Panc1 (cell line): ENCODE data around the gene RMND5B. TPM values are rescaled to one million over a fixed set of nuclear protein-coding genes. Genes with fewer than 3 reads are reported as not detected.

Source experiments
- ATAC-seq: fragments of 200-7000 bp; cut with Tn5 transposase; 2 replicates; pipeline ENCODE4 v1.9.1; 2020; ENCODE audit warnings: mild to moderate bottlenecking, moderate library complexity
- BruUV-seq: library from RNA; stranded (reverse); fragments of 400-500 nt; replicated peaks from 2 replicates; lab custom pipeline; 2021; lab: Mats Ljungman, UMichigan
- CTCF ChIA-PET: fragments of 300-600 bp; sonication (Branson Sonifier 250); formaldehyde crosslinking; loops from one replicate; lab custom pipeline; 2022; ENCODE audit warnings: antibody characterized with exemption; lab: Charles Lee
- POLR2A ChIA-PET: fragments of 300-600 bp; sonication (Branson Sonifier 250); formaldehyde crosslinking; loops from one replicate; lab custom pipeline; 2022; ENCODE audit warnings: antibody characterized with exemption; lab: Charles Lee
- DNase-seq: peaks from one replicate; pipeline ENCODE4 v3.0.0-alpha.2; 2010; ENCODE audit warnings: low read depth, low spot score
- H3K27ac ChIP-seq: 2 replicates; pipeline ENCODE4 v1.5.1; 2011; ENCODE audit warnings: mild to moderate bottlenecking, low read length, inconsistent platforms
- H3K27me3 ChIP-seq: fragments of 200-500 bp; sonication (Bioruptor generic); 2 replicates; pipeline ENCODE4 v1.6.0; 2014; ENCODE audit warnings: low read length, inconsistent platforms; ENCODE audit not compliant: control insufficient read depth, insufficient read depth
- H3K36me3 ChIP-seq: fragments of 200-500 bp; sonication (Bioruptor generic); 2 replicates; pipeline ENCODE4 v1.5.1; 2014; ENCODE audit warnings: inconsistent platforms, mild to moderate bottlenecking, low read length, moderate library complexity; ENCODE audit not compliant: control insufficient read depth, insufficient read depth
- H3K4me1 ChIP-seq: 2 replicates; pipeline ENCODE4 v1.5.1; 2011; ENCODE audit warnings: inconsistent platforms, mild to moderate bottlenecking, low read length, moderate library complexity; ENCODE audit not compliant: control insufficient read depth, insufficient read depth
- H3K4me3 ChIP-seq, 2 experiments: 2 replicates each; pipeline ENCODE4 v1.5.1; 2011 to 2012; ENCODE audit warnings: low read depth in 2 of 2, low read length in 2 of 2, mild to moderate bottlenecking in 2 of 2, inconsistent platforms in 1 of 2, moderate library complexity in 1 of 2
- H3K9me3 ChIP-seq: fragments of 200-500 bp; sonication (Bioruptor generic); 2 replicates; pipeline ENCODE4 v1.5.1; 2014; ENCODE audit warnings: low read depth, mild to moderate bottlenecking, inconsistent platforms, low read length, moderate library complexity; ENCODE audit not compliant: control insufficient read depth, insufficient read depth
- CTCF ChIP-seq: fragments of 450-650 bp; IDR thresholded peaks from 2 replicates; pipeline ENCODE4 v1.5.1; 2017; ENCODE audit warnings: mild to moderate bottlenecking
- POLR2AphosphoS5 ChIP-seq: IDR thresholded peaks from 2 replicates; pipeline ENCODE4 v1.6.1; 2012; ENCODE audit warnings: mild to moderate bottlenecking, low read depth, low read length, moderate library complexity
- REST ChIP-seq, 2 experiments: IDR thresholded peaks; 2 replicates each; pipeline ENCODE4 v1.6.1; 2011 to 2012; ENCODE audit warnings: low read depth in 2 of 2, control low read depth in 1 of 2, low read length in 1 of 2, mild to moderate bottlenecking in 1 of 2, moderate library complexity in 1 of 2; ENCODE audit not compliant: insufficient read depth in 1 of 2
- SIN3A ChIP-seq: IDR thresholded peaks from 2 replicates; pipeline ENCODE4 v1.6.1; 2012; ENCODE audit warnings: low read depth, mild to moderate bottlenecking, low read length, moderate library complexity, borderline replicate concordance; ENCODE audit not compliant: insufficient read depth
- TCF7L2 ChIP-seq: IDR thresholded peaks from 2 replicates; pipeline ENCODE4 v1.6.1; 2011; ENCODE audit warnings: mild to moderate bottlenecking, low read depth, low read length, inconsistent platforms
- in situ Hi-C: cut with HindIII; loops from 2 replicates; pipeline ENCODE4 v1.10.0; 2016; ENCODE audit warnings: low sequenced_read_pairs, low pct_unique_long_range_greater_than_20kb
- intact Hi-C: fragments of 100-400 bp; cut with micrococcal nuclease; formaldehyde crosslinking; loops from one replicate; pipeline ENCODE4 v1.10.0; 2022; ENCODE audit not compliant: unreplicated experiment
- total RNA-seq: library from RNA; stranded (reverse); gene quantifications from one replicate; pipeline ENCODE4 v1.2.1, GENCODE V29; 2021; ENCODE audit not compliant: unreplicated experiment

Gene RMND5B
- total RNA-seq, 1 experiment from 2014 or later, result 40.8 TPM

- no peak overlapping the region for H3K4me3 ChIP-seq
- POLR2A ChIA-PET, result no interaction called here
- no peak for TF ChIP-seq TCF7L2
- TF ChIP-seq CTCF, result no peak
- no peak for TF ChIP-seq REST (IDR thresholded peaks at IDR 0.05; ENCODE audit: insufficient read depth in 1 of 2, low read depth in 2 of 2, low read length in 1 of 2)
- no peak for TF ChIP-seq POLR2AphosphoS5
- TF ChIP-seq SIN3A, result no peak
- ATAC-seq (no peak), DNase-seq (no peak)
- no peak overlapping the region for H3K27ac ChIP-seq
- CTCF ChIA-PET, result interaction anchor here (0.5 to 0.9 kb wide), 2 partner anchors 19 to 69 kb away, joined by 3 read pairs; no protein-coding TSS in a partner anchor
- H3K9me3 ChIP-seq, result no peaks in the 10 kb centered on the region
- no peaks in the 10 kb centered on the region for H3K4me1 ChIP-seq
- H3K27me3 ChIP-seq, result no peaks in the 10 kb centered on the region
- no TSS peak for BruUV-seq
- intact Hi-C loops, result no loop called here
- no peaks in the 10 kb centered on the region for H3K36me3 ChIP-seq
- in situ Hi-C loops, result no loop called here
These were observed 13.1 kb downstream of the RMND5B start for GRCh38 chr5:178143901-178144300.

- H3K4me1 ChIP-seq, result no peaks in the 10 kb centered on the region
- ATAC-seq (peak; percentile 88), DNase-seq (peak; percentile 47)
- H3K36me3 ChIP-seq, result no peaks in the 10 kb centered on the region; the same call in 1 of the 2 replicates
- H3K4me3 ChIP-seq, result no peak overlapping the region
- BruUV-seq, result no TSS peak
- no peak overlapping the region for H3K27ac ChIP-seq
- POLR2A ChIA-PET, result no interaction called here
- TF ChIP-seq POLR2AphosphoS5, result no peak
- TF ChIP-seq CTCF, result peak; percentile 93
- no peaks in the 10 kb centered on the region for H3K27me3 ChIP-seq
- intact Hi-C loops, result loop anchor here (1.0 kb wide), 1 partner anchor 70 kb away; no protein-coding TSS in a partner anchor
- no peaks in the 10 kb centered on the region for H3K9me3 ChIP-seq
- CTCF ChIA-PET, result interaction anchor here (0.7 to 1.5 kb wide), 5 partner anchors 25 to 85 kb away, joined by 3 to 9 read pairs (median 4); no protein-coding TSS in a partner anchor
- in situ Hi-C loops, result no loop called here
These were observed 15.4 kb downstream of the RMND5B start for GRCh38 chr5:178145965-178146820.
